Superior temporal gyrus (tissue), 1 donor: ENCODE data around the gene SCAF4.
"Not testable (repeated sequence)": the region's sequence is repeated elsewhere in the genome, so short reads cannot be mapped to it uniquely, and the experiment has no call there.

ENCODE experiments used
- DNase-seq: peaks from one replicate; pipeline ENCODE4 v3.0.0-alpha.2; 2016; ENCODE audit errors: extremely low spot score

SCAF4 gene

DNA sequence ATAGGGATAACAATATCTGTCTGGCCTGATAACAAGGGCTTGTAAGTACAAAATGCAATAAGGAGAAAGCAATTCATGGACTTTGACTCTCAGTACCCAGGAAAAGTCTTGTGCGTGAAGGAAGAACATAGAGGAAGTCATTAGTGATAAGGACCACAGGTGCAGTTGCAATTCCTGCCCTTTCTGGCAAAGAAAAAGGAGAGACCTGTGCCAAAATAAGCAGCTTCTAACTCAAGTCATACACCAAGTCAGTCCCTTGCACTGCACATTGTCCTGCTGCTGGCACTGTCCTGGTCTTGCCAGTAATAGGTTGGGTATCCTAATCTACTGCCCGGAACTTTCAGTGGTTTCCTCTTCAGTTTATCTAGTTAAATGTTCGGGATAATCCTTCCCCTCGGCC lies 87.3 kb downstream of the SCAF4 start:
- no peak for DNase-seq

DNA sequence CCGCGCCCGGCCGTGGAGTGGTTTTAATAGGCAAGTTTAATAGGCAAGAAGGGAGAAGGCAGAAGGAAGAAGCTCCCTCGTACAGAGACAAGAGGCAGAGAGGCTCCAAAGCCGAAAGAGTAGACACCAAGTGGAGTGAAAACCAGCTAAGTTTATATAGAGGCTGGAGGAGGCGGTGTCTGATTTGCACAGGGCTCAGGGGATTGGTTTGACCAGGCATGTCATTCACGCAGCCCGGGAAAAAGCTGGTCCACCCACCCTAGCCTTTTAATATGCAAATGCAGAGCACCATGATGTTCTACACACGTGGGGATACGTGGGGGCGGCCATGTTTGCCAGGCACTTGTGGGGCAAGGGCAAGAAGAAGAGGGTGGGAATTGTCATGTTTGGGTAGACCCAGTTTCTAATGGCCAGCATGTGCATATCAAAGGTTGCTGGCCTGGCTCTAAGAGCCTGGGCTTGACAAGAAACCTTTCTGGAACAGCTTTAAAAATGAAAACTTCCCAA lies 90.4 kb downstream of the SCAF4 start:
- no peak for DNase-seq

DNA sequence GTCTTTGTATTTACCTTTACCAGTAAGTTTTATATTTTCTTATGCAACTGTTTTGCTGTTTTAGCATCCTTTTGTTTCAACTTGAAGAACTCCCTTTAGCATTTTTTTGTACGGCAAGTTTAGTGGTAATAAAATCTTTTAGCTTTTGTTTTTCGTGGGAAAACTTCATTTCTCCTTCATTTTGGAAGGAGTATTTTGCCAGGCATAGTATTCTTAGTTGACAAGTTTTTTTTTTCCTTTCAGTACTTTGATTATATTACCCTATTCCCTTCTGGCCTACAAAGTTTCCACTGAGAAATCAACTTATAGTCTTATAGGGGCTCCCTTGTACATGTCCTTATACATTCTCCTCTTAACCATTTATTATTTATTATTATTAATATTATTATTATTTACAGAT lies 95.0 kb downstream of the SCAF4 start:
- DNase-seq, result no peak

DNA sequence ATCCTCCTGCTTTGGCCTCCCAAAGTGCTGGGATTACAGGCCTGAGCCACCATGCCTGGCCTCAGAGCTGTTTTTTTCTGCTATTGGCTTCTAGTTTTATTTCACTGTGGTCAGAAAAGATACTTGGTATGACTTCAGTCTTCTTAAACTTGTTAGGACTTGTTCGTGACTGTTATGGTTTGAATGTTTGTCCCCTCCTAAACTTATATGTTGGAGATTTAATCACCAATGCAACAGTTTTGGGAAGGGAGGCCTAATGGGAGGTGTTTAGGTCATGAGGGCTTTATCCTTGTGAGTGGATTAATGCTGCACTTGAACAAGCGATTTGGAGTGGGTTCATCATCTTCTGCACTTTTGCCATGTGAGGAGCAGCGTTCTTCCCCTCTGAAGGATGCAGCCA lies 96.9 kb downstream of the SCAF4 start:
- DNase-seq, result no peak

DNA sequence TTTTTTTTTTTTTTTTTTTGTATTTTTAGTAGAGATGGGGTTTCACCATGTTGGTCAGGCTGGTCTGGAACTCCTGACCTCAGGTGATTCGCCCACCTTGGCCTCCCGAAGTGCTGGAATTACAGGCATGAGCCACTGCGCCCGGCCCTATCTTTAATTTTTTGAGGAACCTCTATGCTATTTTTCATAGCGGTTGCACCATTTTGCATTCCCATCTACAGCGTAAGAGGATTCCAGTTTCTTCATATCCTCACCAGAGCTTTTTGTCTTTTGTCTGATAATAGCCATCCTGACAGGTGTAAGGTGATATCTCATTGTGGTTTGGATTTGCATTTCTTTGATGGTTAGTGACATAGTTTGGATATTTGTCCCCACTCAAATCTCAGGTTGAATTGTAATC lies 100.0 kb downstream of the SCAF4 start:
- DNase-seq, result not testable (repeated sequence)

DNA sequence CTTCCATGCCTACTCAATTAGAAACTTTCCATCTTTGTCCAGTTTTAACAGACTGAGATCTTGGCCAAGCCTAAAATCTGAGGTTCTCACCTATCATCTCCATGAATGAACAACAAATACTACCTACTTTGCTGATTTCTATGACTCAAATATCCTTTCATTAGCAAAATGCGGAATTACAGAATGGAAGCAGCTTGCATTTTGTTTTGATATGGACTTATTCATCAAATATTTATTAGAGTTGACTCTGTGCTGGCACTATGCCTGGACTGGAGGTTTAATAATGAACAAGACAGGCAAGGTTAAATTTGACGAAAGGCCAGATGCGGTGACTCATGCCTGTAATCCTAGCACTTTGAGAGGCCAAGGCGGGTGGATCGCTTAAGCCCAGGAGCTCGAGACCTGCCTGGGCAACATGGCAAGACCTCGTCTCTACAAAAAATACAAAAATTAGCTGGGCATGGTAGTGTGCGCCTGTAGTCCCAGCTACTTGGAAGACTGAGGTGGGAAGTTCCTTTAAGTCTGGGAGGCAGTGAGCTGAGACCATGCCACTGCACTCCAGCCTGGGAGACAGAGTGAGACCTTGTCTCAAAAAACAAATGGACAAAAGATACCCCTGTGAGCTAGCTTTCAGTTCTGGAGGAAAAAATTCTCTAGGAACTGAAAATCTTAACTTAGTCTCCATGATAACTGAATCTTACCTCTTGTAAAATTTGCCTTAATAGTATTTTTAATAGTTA lies 101.8 kb downstream of the SCAF4 start:
- no peak for DNase-seq

GRCh38 chr21:31624961-31625491 lies 106.9 kb downstream of the SCAF4 start:
- DNase-seq, result no peak

GRCh38 chr21:31624181-31624580 lies 107.7 kb downstream of the SCAF4 start:
- DNase-seq, result no peak

DNA sequence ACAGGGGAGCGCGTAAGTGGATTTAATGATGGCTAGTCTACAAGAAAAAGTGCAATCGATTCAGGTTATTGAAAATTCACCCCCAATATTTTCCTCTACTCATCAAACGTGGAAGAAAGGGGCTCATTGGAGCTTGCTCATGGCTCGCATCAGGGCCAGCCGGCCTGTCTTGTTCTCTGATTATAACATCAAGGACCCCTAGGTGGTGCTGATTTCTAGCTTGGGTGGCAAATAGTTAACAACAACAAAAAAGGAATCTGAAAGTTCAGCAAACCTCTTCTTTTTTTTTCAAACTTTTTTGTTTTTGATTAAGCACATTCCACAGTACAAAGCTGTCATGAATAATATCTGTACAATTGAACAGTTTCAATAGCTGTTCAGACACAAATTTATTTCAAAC lies 108.3 kb downstream of the SCAF4 start:
- no peak for DNase-seq

GRCh38 chr21:31622397-31622796 lies 109.5 kb downstream of the SCAF4 start:
- no peak for DNase-seq
